T-helper 1 cell treated with Interleukin-12 subunit alpha and Interleukin-12 subunit beta and Interleukin-4 antibody, amounts not matched to agents 30 μg/mL and 1 μg/mL, for 36 hours (primary cell): ENCODE results near the gene TTLL11.
"Not testable (repeated sequence)": the region's sequence is repeated elsewhere in the genome, so short reads cannot be mapped to it uniquely, and the experiment has no call there.

ENCODE experiments used
- H3K27ac Mint-ChIP-seq: one replicate; pipeline ENCODE4 v1.8.0; 2021; ENCODE audit warnings: mild to moderate bottlenecking, mixed read lengths
- H3K27me3 Mint-ChIP-seq: one replicate; pipeline ENCODE4 v1.8.0; 2021; ENCODE audit warnings: low read depth, mixed read lengths
- H3K36me3 Mint-ChIP-seq: one replicate; pipeline ENCODE4 v1.8.0; 2021; ENCODE audit warnings: low read depth, mixed read lengths
- H3K4me1 Mint-ChIP-seq: one replicate; pipeline ENCODE4 v1.8.0; 2021; ENCODE audit warnings: low read depth, mixed read lengths
- H3K4me3 Mint-ChIP-seq: one replicate; pipeline ENCODE4 v1.8.0; 2021; ENCODE audit warnings: mild to moderate bottlenecking, moderate library complexity, mixed read lengths
- H3K9me3 Mint-ChIP-seq: one replicate; pipeline ENCODE4 v1.8.0; 2021; ENCODE audit warnings: mixed read lengths

TTLL11 gene

GRCh38 chr9:122007837-122008236 is 85.3 kb downstream of the TTLL11 start:
- no peaks in the 10 kb centered on the region for H3K36me3 Mint-ChIP-seq
- no peaks in the 10 kb centered on the region for H3K4me1 Mint-ChIP-seq
- H3K9me3 Mint-ChIP-seq = no peaks in the 10 kb centered on the region
- H3K4me3 Mint-ChIP-seq = no peak overlapping the region
- H3K27me3 Mint-ChIP-seq = no peaks in the 10 kb centered on the region
- no peak overlapping the region for H3K27ac Mint-ChIP-seq

- H3K27ac Mint-ChIP-seq = no peak overlapping the region
- H3K27me3 Mint-ChIP-seq = no peaks in the 10 kb centered on the region
- H3K9me3 Mint-ChIP-seq = no peaks in the 10 kb centered on the region
- no peak overlapping the region for H3K4me3 Mint-ChIP-seq
- no peaks in the 10 kb centered on the region for H3K4me1 Mint-ChIP-seq
- no peaks in the 10 kb centered on the region for H3K36me3 Mint-ChIP-seq
These were observed 87.5 kb downstream of the TTLL11 start for GRCh38 chr9:122005597-122005996.

DNA sequence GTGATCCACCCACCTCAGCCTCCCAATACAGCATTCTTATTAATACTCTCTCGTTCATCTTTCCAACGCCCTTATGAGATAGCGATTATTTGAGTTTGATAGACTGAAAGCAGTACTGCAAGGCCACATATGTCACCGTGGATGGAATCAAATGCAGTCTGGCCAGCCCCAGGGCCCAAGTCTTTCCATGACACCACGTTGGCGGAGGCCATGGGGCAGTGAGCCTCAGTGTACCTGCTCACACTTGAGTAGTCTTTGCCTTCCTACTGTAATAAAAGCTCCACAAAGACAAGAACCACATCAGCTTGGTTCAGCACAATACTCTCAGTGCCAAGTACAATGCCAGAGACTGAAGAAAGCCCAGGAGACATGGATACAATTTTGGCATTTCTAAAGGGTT is 88.5 kb downstream of the TTLL11 start:
- no peaks in the 10 kb centered on the region for H3K9me3 Mint-ChIP-seq

GRCh38 chr9:122001491-122002201 is 91.5 kb downstream of the TTLL11 start:
- Mint-ChIP-seq H3K27ac (no peak overlapping the region), H3K36me3 (no peaks in the 10 kb centered on the region), H3K27me3 (no peaks in the 10 kb centered on the region), H3K4me3 (no peak overlapping the region), H3K9me3 (no peaks in the 10 kb centered on the region), H3K4me1 (no peaks in the 10 kb centered on the region)

More for the DNA sequence above, 88.5 kb downstream of the TTLL11 start:
- H3K27me3 Mint-ChIP-seq = no peaks in the 10 kb centered on the region
- no peaks in the 10 kb centered on the region for H3K4me1 Mint-ChIP-seq
- no peak overlapping the region for H3K27ac Mint-ChIP-seq
- no peak overlapping the region for H3K4me3 Mint-ChIP-seq
- no peaks in the 10 kb centered on the region for H3K36me3 Mint-ChIP-seq

GRCh38 chr9:122000526-122000925 is 92.6 kb downstream of the TTLL11 start:
- not testable (repeated sequence) for H3K36me3 Mint-ChIP-seq, H3K27ac Mint-ChIP-seq, H3K9me3 Mint-ChIP-seq, H3K4me3 Mint-ChIP-seq, H3K27me3 Mint-ChIP-seq, H3K4me1 Mint-ChIP-seq

DNA sequence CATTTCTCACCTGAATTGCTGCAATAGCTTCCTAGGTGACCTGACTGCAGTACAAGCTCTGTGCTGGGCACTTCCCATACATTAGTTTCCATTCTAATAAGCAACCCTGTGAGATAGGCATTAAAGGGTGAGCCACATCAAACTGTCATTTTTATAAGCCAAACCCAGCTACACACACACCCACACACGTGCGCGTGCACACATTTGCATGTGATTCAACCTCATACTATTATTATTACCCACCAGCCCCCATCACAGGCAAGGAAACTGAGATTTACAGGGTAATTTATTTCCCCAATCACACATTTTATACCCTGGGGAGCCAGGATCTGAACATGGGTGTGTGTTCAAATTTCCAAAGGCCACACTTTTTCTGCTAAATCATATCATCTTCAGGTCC is 93.6 kb downstream of the TTLL11 start:
- H3K4me1 Mint-ChIP-seq = no peaks in the 10 kb centered on the region
- no peaks in the 10 kb centered on the region for H3K27me3 Mint-ChIP-seq
- H3K9me3 Mint-ChIP-seq = no peaks in the 10 kb centered on the region
- H3K4me3 Mint-ChIP-seq = no peak overlapping the region
- no peak overlapping the region for H3K27ac Mint-ChIP-seq
- H3K36me3 Mint-ChIP-seq = no peaks in the 10 kb centered on the region

DNA sequence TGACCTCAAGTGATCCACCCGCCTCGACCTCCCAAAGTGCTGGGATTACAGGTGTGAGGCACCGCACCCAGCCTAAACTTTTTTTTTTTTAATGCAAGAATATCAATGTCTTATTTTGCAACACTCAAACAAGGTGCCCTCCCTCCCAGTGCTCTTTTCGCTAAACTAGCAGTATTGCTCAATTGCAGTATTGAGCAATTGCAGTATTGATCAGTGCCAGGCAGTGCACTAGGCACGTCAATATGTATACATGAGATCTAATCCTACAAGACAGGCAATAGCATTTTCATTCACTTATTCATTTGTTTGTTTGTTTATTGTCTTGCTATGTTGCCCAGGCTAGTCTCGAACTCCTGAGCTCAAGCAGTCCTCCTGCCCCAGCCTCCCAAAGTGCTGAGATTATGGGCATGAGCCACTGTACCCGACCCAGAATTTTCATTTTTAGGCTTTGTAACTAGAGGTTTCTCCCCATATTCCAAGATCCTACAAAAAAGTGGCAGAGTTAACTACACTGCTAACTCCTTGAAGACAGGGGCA is 94.5 kb downstream of the TTLL11 start:
- no peaks in the 10 kb centered on the region for H3K36me3 Mint-ChIP-seq
- H3K27ac Mint-ChIP-seq = no peak overlapping the region
- no peaks in the 10 kb centered on the region for H3K27me3 Mint-ChIP-seq
- no peaks in the 10 kb centered on the region for H3K4me1 Mint-ChIP-seq
- no peak overlapping the region for H3K4me3 Mint-ChIP-seq
- no peaks in the 10 kb centered on the region for H3K9me3 Mint-ChIP-seq

DNA sequence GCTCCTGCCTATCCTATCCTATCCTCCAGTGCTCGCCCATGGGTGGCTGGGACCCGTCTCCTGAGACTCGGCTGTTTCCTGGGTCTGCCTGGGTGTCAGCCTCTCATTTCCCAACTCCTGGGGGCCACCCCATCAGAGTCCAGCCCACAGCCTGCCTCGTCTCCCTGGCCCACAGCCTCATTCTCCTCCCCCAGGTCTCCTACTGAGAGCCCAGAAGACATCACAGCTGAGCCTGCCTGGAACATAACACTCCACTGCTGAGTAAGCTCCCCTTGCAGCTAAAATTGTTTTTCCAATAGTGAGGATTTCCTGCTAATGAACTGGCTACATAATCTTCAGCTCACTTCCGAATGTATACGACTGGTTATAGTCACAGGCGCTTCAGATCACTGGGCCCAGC is 95.3 kb downstream of the TTLL11 start:
- Mint-ChIP-seq H3K4me3 (no peak overlapping the region), H3K4me1 (no peaks in the 10 kb centered on the region), H3K36me3 (no peaks in the 10 kb centered on the region), H3K9me3 (no peaks in the 10 kb centered on the region), H3K27ac (no peak overlapping the region), H3K27me3 (no peaks in the 10 kb centered on the region)

DNA sequence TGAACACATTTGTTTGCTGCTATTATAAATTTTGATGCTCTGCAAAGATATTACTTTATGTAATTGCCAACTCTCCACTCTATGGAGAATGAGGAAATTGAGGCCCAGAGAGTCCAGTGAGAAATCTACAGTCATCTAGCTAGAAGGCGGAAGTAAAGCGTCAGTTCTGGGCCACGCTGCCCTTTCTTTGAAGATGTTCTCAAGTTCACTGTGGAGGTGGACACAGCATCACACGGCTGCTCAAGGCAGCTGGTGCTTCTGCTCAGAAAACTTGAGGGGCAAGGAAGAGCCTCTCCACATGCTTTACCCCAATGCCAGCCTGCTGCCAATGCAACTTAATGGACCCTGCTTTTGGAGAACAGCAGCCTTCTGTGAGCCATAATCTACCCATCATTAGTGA is 96.3 kb downstream of the TTLL11 start:
- Mint-ChIP-seq H3K4me1 (no peaks in the 10 kb centered on the region), H3K9me3 (no peaks in the 10 kb centered on the region), H3K27me3 (no peaks in the 10 kb centered on the region), H3K36me3 (no peaks in the 10 kb centered on the region), H3K27ac (no peak overlapping the region), H3K4me3 (no peak overlapping the region)

- Mint-ChIP-seq H3K4me1 (no peaks in the 10 kb centered on the region), H3K27me3 (no peaks in the 10 kb centered on the region), H3K36me3 (no peaks in the 10 kb centered on the region), H3K27ac (no peak overlapping the region), H3K9me3 (no peaks in the 10 kb centered on the region), H3K4me3 (no peak overlapping the region)
These were observed 97.1 kb downstream of the TTLL11 start for GRCh38 chr9:121995997-121996396.

- Mint-ChIP-seq H3K4me3 (no peak overlapping the region), H3K36me3 (no peaks in the 10 kb centered on the region), H3K9me3 (no peaks in the 10 kb centered on the region), H3K4me1 (no peaks in the 10 kb centered on the region), H3K27me3 (no peaks in the 10 kb centered on the region), H3K27ac (no peak overlapping the region)
These were observed 100.4 kb downstream of the TTLL11 start for GRCh38 chr9:121992571-121993212.

- Mint-ChIP-seq H3K9me3 (no peaks in the 10 kb centered on the region), H3K4me3 (no peak overlapping the region), H3K27me3 (no peaks in the 10 kb centered on the region), H3K36me3 (no peaks in the 10 kb centered on the region), H3K4me1 (no peaks in the 10 kb centered on the region), H3K27ac (no peak overlapping the region)
These were observed 101.8 kb downstream of the TTLL11 start for GRCh38 chr9:121991307-121991661.

GRCh38 chr9:121990600-121991306 is 102.4 kb downstream of the TTLL11 start:
- H3K27me3 Mint-ChIP-seq = no peaks in the 10 kb centered on the region

GRCh38 chr9:121989010-121989409 is 104.1 kb downstream of the TTLL11 start:
- Mint-ChIP-seq H3K36me3 (no peaks in the 10 kb centered on the region), H3K27me3 (no peaks in the 10 kb centered on the region), H3K4me1 (no peaks in the 10 kb centered on the region), H3K4me3 (no peak overlapping the region), H3K27ac (no peak overlapping the region), H3K9me3 (no peaks in the 10 kb centered on the region)

More at GRCh38 chr9:121990600-121991306, 102.4 kb downstream of the TTLL11 start:
- no peaks in the 10 kb centered on the region for H3K4me1 Mint-ChIP-seq
- H3K36me3 Mint-ChIP-seq = no peaks in the 10 kb centered on the region
- H3K9me3 Mint-ChIP-seq = no peaks in the 10 kb centered on the region
- no peak overlapping the region for H3K27ac Mint-ChIP-seq
- no peak overlapping the region for H3K4me3 Mint-ChIP-seq

DNA sequence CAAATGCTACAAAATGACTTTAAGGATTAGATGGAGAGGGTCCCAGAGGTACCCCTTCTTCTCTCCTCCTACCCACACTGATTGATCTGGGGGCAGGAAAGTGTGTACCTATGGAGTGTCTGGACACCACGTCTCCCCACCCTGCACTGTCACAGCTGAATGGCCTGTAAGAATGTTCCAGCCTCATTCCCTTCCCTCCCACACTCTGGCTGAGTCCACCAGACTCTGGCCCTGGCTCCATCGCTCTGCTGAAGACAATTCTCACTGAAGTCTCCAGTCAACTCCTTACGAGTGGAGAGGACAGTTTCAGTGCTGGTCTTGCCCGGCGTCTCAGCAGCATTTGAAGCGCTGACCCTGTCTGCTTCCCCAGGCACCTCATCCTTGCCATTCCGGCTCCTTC is 105.8 kb downstream of the TTLL11 start:
- Mint-ChIP-seq H3K4me1 (no peaks in the 10 kb centered on the region), H3K27me3 (no peaks in the 10 kb centered on the region), H3K9me3 (no peaks in the 10 kb centered on the region), H3K27ac (no peak overlapping the region), H3K36me3 (no peaks in the 10 kb centered on the region), H3K4me3 (no peak overlapping the region)
